Inflammatory macrophage treated with lipopolysaccharide for 1 hour (primary cell): ENCODE measurements around the gene F13A1.
A peak's percentile ranks its signal among the peaks of the same experiment; 100 is the strongest.

Source experiments
- DNase-seq, 2 donors: peaks; one replicate each; pipeline ENCODE4 v3.0.0-alpha.2; 2020 to 2022

The F13A1 gene

DNA sequence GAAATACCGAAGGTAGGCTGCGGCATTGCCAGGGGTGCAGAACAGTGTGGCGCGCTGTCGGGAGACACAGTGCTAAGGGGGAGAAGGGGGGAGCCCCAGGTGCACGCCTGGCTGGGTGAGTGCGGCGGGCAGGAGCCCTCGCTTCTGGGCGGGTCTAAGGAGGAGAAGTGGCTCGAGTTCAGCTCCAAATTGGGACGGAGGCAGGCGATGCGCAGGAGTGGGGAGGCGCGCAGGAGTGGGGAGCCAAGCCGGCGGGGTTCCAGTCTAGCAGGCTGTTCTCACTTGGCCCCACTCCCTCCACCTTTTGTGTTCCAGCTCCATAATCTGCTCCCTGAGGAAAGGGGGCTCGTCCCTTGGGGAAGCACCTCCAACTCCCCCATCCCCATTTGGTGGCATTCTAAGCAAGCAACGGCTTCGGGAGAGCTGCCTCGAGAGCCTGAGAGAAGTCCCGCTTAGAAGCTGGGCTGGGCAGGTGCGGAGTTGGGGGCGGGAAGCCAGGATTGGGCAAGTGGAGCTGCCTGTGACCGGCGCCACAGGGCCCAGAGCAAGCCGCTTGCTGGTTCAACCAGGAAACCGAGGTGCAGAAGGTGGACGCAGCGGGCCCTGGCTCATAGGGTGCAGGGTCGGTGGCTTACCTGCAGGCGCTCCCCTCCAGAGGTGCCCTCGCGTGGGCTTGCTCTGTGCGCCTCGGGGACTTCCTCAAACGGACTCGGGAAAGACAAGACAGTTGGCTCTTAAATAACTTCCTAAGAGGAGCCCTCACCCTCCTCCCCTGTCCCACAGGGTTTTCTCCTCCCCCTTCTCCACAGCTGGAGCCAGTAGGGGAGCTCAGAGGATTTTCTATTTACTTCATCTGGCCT is at the start of gene F13A1:
Gene F13A1, minus strand, starts transcription at position 711 of the 860 bp plus-strand sequence. CDS start 1,998 bp downstream, outside the sequence.
- DNase-seq: no peak

DNA sequence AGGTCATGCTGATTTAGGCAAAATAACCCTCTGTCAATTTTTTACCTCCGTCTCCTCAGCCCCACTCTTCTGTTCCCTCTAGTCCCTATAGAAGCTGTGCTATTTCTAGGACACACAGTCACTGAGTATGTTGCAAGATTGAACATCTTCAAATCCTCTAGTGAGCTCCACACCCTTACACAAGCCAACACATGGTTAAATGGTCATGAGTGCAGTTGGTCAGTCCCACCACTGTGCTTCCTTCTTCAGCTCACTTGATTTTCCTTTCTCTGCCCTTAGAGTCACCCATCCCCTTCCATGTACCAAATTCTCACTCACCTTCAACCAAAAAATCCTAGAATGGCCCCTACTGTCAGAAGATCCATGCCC is 48.2 kb upstream of the F13A1 start:
- DNase-seq: peak; percentile 61 to 65

DNA sequence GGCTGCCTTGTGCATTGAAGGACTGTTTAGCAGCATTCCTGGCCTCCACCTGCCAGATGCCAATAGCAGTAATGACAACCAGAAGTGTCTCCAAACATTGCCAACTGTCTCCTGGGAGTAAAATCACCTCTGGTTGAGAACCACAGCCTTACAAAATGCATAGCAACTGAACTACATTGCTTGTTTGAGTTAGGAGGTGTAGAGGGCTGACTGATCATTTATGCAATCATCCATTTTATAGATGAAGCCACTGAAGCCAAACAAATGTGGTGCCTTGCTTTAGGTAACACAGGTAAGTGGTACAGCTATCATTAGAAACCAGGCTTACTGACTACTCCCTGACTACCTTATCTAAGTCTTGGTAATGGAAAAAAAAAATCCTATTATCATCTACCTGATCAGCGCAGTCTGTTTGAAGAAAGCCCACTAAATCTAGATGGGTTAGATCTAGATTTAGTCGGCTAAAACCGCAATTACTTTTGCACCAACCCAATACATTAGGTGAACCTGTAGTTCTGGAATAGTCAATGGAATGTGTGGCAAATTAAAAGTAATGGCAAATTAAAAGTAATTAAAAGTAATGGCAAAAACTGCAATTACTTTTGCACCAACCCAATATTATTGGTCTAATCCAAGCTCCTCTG is 47.7 kb upstream of the F13A1 start:
- no peak for DNase-seq

DNA sequence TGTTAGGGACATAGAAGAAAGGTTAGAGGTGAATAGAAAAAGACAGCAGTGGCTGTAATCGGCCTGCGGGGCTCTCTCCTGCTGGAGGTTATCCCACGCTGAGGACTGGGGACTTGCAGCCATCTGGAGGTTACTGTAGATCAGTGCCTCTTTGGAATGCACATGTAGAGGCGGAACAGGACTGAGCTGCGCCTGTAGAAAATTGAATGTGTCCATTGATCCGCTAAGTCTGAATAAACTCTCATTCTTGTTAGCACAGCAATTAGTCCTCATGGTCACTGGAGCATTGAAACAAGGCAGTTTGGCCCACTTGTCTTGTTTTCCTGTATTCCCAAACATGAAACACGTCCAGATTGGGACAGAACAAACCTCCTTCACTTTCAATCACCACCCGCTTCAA is 46.3 kb upstream of the F13A1 start:
- DNase-seq: no peak

DNA sequence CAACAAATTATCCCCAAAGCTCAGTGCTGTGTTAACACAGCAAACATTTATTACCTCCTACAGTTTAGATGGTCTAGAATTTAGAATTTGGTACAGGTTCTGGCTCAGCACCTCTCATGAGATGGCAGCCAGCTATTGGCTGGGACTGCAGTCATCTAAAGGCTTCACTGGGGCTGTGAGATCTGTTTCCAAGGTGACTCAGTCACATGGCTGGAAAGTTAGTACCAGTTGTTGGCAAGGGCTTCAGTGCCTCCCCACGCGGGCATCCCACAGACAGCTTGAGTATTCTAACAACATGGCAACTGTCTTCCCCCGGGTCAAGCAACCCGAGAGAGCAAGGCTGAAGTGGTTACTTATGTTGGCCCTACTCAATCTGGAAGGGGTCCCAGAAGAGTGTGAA is 44.8 kb upstream of the F13A1 start:
- no peak for DNase-seq

DNA sequence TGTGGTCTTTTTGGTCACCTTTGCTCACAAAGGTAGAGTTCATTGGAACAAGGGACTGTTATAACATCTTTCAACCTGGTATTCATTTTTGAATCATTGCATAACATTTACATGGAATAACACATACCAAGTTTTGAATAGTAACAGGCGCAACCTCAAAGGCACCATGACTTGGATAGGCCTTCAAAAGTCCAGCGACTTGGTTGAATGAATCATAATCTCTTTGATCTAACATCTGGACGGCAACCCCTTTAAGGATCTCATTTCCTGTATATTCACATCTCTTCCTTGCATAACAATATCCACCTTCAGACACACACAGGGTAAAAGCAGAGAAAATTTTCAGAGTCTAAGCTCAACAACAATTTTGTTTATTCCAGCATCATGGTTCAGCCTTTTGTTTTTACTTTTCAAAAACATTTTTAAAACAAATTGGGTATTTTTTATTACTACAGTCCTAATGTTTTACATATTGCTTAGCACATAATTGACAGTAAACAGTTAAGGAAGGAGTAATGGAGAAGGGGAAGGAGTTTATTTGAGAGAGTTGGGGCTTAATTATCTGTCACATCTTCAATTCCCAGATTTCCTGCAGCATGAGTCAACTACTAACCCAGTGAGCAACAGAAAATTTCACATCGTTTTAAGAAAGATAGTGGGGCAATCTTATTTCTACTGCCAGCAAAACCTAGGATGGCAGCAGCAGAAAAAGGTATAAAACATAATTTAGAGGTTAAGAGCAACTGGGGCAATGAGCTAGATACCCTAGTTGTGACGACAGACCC is 41.8 kb upstream of the F13A1 start:
- no peak for DNase-seq

DNA sequence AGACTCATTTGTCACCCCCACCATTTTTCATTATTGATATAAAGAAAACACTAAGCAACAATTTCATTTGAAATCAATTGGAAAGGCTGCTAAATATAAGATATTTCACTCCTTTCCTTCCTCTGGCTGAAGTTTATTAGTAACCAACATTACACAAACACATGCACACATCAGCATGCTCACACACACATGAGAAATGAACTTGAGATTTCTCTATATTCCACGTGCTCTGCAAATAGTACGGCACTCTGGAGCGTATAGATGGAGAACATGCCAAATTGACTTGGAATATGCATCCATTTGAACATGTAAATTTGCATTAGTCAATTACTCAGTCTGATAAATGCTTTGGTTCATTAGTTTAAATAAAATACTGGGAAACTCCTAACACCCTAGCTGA is 37.1 kb upstream of the F13A1 start:
- no peak for DNase-seq

DNA sequence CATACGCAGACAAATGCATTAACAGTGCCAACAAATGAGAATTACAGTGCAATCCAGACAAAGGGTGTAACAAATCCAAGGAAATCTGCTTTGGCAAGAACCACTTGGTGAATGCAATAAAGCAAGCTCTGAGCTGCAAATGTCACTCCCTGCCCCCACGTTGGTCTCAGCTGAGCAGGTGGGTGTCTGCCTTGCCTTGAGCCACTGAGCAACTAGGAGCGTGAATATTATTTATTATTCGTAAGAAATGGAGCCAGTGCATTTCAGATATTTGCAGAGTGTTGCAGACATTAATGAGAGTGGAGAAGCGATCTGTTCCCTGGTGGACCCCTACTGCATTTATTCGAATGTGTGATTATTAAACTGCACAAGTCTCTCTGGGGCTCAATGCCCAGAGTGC is 36.6 kb upstream of the F13A1 start:
- no peak for DNase-seq

DNA sequence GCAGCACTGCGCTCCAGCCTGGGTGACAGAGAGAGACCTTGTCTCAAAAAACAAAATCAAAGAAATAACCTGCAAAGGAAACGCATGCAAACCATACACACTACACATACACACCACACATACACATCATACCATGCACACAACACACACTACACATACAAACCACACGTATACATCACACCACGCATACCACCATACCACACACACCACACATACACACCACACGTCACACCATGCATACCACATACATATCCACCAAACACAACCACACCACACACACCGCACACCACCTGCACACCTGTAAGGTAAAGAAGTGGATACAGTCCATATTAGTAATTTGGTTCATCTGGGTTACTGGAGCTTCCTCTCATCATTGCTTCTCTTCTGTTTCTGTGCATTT is 32.3 kb upstream of the F13A1 start:
- DNase-seq: no peak

DNA sequence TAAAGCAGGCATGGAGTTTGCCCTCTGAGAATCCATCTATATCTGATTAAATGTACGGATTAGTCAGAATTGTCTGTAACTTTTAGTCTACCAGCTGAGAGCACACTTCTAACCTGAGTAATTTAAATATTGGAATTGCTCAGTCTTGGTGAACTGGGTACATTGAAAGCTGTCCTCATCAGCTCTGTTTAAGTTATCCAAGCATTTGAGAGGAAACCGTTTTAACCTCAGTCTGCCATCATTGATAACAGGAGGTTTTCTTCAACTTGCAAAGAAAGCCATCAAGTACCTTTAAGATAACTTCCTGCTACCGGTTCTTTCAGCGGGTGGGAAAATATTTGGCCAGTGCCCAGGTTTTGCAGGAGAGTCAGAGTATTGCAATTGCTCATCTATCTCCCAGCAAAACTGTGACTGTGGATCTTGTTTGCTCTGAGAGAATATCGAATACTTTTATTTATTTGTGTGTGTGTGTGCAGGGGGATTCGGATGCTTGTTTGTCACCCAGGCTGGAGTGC is 31.1 kb upstream of the F13A1 start:
- no peak for DNase-seq

DNA sequence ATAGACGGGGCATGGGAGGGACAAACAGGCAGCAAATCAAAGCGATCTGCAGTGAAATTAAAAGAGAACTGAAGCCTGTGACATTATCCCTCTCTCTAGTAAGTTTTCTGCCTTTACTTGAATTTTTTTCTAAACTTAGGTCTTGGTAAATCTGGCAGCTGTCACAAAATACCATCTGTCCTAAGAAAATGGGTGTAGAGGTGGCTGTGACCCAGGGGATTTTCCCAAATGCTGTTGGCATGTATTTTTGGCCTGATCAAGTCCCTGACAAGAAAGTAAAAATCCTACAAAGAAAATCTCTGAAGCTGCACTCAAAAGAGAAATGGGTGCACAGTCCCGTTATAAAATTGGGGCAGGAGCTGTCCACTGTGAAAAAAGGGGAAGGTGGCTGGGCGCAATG is 30.2 kb upstream of the F13A1 start:
- DNase-seq: no peak

DNA sequence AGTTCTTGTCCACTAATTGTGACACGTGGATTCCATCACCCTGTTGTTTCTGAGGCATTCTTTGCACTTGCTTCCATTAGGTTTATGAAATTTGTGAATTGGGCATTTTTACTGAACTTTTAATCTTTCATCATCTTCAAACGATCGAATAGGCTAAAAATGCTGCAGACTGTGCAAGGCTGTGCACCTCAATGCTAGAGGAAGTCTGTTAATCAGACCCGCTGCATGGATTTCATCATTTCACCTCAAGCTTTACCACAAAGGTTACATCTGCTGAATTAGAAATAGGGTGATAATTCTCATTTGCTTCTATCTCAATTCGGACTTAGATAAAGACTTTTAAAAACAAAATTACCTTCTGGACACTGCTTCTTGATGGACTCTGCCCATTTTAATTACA is 27.8 kb upstream of the F13A1 start:
- DNase-seq: no peak

DNA sequence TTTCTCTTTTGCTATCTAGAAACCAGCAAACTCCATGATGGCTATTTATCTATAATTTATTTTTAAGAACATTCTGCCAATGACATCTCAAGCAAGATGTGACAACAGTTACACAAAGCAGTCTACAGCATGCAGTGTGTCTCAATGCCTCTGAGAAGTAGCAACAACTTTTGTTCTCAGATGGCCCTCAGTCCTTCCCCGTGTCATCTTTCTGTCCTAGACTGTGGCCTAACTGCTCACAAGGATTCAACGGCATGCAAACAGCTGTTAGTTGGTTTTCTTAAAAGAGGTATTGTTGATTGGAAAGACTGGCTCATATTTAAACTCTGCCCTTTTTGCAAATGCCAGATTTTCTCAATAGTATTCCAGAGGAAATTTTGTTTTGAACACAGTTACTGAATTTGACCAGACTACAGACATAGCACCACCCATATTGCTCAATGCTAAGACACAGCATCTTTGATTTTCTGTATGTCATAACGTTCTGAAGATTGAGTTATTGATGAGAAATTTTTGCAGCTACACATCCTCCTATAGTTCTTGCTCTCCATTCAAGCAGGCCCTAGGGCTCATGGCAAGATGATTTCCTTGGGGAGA is 26.1 kb upstream of the F13A1 start:
- no peak for DNase-seq

DNA sequence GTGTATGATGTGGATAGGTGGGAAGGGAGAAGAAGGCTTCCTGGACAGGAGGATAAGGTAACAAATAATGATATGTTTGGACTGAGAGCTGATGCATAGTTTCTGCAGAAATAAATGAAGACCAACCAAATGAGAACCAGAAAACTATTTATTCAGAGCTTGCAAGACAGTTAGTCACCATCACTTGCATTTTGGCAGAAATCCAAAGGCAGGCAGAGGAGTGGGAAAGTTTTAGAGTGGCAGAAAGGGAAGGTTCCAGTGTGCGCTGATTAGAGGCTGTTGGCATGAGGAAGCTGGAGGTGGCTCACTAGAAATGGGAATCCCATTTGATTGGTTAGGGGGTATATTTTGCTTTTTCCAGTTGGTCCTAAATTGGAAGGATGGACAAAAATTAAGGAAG is 13.0 kb upstream of the F13A1 start:
- peak; percentile 83 to 88 for DNase-seq

DNA sequence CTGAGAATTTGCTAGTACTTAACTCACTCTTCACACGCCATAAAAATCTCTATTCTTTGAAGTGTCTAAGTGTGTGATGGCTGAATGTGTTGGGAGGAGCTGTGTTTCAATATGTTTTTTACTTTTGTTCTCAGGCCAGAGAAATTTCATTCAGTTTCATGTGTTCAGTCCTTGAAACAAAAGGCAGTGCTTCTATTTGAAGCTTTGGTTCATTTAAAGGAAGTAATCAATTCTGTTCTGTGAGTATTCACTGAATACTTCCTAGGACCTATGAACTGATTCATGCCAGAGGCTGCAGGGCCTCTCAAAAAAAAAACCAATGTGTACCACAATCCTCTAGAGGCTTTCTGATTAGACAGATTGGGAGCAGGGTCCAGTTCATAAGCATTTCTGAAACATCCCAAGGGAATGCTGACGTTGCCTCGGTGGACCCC is 12.4 kb upstream of the F13A1 start:
- DNase-seq: no peak

DNA sequence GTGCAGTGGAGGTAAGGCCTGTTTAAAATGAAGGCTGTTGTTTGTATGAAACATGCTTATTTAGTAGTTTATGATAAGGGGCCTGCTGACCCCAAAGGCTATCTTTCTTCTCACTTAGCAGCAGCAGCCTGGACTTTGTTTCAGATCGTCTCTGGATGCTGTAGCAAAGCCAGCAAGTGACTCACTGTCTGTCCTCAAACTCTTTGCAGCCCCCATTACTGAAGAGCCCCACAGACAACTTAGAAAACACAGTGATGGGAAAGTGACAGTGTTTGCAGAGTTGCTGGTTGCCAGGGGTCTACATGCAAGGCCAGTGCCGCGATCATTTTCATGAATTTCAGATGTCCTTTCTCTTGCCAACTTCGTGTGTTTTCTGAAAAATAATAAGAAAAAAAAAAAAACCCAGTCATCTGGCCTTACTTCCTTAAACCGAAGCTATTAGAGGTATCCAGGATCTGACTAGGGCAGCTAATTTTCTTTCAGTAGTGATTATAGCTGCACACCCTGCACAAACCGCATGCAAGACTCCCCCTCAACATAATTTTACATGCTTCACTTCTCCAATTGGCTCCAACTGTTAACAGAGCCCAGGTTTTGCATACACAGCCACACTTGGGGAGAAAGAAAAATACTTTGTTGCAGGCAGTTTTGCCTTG is 11.6 kb upstream of the F13A1 start:
- DNase-seq: peak; percentile 38 to 43

DNA sequence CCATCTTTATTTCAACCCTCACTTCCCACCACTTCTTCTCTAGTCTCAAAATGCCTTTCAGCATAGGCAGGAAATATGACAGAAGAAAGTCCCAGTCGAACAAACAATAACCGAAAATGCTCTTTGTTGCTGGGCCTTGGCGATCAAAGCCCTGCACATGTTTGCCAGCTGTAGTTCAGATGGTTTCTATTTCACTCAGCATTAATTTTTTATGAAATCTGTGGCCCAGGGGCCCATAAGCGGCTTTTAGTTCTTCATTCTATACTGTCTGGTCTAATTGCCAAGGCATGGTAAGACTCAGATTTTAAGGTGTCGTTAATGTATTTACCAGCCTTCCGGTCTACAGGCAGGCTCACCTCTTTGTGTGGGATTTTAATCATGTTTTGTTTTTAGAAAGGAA is 10.9 kb upstream of the F13A1 start:
- DNase-seq: peak in 1 of 2 donors; percentile 32

DNA sequence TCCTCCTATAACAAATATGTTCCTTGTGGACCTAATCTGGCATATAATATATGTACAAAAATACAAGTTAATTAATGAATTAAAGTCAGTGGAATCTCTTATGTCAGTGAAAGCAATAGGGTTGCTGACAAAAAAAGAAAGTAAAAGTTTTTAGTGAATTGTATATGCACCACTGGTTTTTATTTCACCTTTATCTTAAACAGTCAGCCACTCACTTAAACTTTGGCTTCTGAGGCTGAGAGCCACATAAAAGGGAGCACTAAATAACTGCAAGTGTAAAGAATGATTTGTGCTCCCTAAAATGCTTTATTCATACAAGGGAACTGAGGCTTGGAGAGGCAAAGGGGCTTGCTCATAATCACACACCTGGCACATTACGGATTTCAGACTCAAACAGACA is 9.9 kb upstream of the F13A1 start:
- no peak for DNase-seq

DNA sequence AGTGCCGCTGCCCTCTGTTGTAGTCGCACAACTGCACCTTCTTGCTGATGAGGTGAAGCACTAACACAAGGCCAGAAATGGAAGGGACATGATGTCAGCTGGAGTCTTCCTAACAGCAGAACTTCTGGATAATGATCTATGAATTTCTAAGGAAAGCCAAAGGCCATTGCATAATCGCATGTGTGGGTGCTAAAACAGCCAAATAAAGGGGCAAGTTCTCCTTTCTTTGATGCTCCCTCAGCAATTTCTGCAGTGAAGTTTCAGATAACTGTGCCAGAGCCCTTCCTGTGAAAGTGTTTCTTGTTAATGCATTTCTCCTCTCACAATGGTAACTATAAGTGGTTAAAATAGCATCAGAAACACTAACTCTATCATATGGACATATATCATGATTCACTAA is 8.0 kb upstream of the F13A1 start:
- peak; percentile 65 to 79 for DNase-seq

DNA sequence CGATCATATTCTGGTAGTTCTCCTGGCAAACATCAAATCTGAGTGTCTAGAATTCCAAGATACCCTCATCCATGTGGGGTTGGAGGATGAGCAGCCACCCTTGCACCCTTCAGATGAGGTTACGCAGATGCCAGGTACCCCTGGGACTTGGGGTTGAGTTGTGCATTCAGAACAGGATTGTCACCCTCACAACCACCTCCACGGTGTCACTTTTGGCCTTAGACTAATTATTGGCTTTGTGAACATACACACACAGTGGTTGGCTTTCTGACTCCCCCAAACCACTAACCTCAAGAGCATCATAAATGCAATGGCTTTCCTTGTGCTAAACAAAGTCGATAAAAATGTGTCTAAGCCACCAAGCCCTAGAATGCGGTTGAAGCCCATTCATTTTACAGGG is 2.9 kb upstream of the F13A1 start:
- DNase-seq: no peak

DNA sequence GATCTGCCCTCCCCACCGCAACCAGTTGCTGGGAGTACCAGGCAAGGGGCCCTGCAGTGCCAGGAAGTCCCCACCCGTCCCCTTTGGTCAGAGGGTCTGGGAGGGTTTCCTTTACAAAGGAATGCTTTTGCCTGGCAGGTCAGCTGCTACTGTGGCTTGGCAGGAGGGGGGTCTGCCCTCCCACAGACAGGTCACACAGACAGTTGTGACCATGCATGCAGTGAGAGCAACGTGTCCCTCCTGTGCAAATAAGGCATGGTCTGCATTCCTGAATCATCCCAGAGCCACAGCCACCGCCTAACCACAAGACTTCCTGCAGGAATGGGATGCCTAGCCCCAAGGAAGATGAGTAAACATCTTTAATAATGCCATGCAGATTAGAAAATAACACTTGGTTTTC is 439 bp upstream of the F13A1 start:
- DNase-seq: no peak
